HS-5 (cell line): Measurements from ENCODE around the gene VSIR.
A peak's percentile ranks its signal among the peaks of the same experiment; 100 is the strongest.

Experiments used
- DNase-seq: peaks from one replicate; pipeline ENCODE4 v3.0.0-alpha.2; 2012; ENCODE audit warnings: low read depth

VSIR gene

DNA sequence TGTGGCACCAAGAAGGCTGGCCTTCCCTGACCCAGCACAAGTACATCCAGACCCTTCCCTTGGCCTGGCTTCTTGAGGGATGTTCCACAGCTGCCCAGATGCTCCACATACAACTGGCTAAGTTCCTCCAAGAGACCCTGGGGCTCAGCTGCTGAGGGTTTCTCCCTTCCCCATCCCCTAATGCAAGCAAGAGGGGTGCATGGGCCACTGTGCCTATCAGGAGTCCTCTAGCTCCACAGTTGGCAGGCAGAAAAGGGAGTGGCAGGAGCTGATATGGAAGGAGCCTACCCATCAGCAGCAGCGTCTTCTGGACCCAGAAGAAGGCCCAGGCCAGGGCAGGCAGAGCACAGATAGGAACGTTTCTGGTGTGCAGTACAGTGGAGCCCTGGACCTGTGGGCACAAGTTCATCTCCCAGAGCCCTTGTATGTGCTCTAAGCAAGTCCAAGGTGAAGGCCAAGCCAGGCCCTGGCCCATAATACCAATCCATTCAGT is 26.2 kb downstream of the VSIR start:
- no peak for DNase-seq

DNA sequence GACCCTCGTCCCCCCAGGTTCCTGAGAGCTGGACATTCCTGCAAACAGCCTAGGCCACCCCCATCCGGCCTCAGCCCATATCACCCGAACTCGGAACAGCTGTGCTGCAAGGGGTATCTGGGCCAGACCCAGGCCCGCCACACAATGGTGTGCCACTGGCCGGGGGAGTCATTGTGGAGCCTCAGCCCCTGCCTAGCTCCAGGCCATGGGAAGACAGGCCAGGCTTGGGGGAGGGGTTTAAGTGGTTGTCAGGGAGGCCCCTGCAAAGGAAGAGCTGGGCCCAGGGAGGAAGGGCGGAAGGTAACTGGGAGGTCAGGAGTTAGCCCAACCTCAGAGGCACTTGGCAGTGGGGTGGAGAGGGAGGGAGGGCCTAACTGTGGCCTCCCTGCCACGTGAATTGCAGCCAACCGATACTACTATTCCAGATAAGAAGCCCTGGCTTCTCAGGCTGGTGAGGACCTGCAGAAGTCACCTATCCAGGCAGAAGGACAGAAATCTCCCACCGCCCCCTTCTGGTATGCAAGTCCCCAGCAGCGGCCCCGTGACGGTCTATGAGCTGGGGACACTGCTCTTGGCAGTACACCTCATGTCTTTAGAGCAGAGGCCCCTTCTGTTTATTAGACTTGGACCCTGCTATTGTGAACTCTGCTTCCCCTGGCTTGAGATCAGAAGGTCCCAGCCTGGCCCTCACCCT is 26.8 kb downstream of the VSIR start:
- no peak for DNase-seq

- DNase-seq, result no peak
Measured at GRCh38 chr10:71745664-71746250, 27.6 kb downstream of the VSIR start.

DNA sequence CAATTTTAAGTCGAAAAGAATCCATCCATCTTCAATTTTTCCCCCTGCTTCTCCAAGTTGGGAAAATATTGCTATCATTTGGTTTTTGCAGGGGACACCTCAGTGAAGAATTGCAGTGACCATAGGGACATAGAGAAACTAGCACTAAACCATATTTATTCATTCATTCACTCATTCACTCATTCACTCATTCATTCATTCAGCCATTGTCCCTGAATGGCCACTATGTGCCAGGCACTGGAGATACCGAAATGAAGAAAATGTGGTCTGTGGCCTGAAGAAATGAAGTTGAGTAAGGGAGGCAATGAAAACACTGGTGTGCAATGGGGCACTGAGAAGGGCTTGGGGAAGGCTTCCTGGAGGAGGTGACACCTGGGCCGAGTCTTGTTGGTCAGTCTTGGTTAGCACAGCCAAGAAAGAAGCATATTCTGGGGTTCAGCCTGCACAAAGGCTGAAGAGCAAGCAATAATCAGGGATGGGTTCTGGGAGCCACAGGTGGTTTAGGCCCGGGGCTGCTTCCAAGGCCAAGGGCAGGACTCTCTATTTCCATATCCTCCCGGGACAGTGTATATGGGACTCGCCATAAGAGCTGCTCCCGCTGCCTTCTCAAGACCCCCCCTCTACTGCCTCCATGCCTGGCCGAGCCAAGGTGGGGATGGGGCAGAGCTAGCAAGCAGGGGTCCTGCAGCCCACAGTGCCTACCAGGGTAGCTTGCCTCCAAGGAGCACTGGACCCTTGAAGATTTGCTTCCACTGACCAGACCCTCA is 28.2 kb downstream of the VSIR start:
- no peak for DNase-seq

DNA sequence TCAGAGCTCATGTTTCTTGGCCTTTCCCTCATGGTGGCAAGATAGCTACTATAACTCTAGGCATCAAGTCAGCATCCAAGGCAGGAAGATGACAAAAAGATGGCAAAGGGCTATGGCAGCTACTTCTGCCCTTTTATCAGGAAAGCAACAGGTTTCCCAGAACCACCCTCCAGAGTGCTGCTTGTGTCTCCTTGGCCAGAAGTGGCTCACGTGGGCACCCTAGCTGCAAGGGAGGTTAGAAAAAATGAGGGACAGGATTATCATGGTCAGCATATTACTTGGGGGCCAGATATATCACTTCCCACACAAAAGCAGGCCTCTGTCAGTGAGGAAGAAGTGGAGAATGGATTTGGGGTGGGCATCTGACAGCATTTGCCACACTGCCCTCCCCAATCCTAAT is 29.5 kb downstream of the VSIR start:
- DNase-seq, result no peak

DNA sequence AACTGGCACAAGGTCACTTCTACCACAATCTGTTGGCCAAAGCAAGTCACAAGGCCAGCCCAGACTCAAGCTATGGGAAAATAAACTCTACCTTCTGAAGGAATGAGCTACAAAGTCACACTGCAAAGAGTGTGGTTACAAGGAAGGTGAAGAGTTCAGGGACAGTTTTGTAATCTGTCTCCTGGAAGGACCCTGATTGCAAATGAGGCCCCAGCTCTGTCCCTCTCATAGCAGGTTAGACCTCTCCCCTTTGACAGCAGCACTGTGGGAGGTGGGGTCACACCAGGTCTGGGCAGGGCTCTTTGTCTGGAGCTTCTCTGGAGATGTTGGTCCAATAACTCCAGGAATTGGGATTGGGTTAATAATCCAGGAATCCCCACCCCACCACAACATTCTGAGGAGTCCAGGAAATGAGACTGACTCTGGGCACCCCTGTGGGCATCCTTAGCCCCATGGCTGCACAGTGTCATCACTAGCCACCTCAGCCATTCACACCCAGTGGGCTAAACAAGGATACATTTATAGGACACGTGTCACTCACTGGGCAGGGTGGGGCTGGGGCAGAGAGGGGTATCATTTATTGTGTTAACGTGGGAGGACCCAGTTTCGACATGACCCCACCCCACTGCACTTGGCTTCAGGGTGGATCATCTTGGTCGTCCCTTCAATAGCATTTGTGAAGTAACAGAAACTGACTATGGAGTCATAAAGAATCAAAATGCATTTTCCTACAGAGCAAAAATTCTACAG is 30.1 kb downstream of the VSIR start:
- DNase-seq, result no peak

DNA sequence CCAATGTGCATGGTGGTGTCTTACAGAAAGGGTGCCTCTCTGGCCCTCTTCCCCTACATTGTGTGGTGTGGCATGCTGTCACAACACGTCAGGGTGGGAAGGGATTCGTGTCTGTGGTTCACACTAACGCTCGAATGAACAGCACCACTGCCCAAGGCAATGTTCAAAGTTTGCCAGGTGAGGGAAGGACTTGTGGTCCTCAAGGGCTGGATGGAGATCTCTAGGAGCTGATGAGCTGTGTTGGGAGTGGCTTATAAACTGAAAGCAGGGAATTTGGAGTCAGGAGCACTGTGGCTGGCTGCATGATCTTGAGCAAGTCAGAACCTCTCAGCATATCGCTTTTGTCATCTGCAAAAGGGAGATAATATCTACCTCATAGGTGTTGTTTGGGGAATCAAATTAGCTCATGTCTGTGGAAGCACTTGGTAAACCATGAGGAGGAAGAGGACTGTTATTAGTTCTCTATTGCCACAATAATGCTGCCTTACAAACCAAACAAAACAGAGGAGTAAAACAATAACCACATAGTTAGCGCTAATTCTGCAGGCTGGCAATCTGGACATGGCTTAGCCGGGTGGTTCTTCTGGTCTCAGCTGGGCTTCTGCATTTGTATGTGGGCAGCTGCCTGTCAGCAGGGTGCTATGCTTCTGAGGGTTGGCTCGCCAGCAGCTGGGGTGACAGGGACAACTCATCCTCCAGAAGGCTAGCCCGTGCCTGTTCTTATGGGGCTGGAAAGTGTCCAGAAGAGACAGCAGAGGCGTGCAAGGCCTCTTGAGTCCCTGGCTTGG is 30.8 kb downstream of the VSIR start:
- DNase-seq, result no peak

GRCh38 chr10:71741671-71742070 is 31.6 kb downstream of the VSIR start:
- DNase-seq, result no peak

- DNase-seq, result no peak
Measured at GRCh38 chr10:71741029-71741428, 32.3 kb downstream of the VSIR start.

DNA sequence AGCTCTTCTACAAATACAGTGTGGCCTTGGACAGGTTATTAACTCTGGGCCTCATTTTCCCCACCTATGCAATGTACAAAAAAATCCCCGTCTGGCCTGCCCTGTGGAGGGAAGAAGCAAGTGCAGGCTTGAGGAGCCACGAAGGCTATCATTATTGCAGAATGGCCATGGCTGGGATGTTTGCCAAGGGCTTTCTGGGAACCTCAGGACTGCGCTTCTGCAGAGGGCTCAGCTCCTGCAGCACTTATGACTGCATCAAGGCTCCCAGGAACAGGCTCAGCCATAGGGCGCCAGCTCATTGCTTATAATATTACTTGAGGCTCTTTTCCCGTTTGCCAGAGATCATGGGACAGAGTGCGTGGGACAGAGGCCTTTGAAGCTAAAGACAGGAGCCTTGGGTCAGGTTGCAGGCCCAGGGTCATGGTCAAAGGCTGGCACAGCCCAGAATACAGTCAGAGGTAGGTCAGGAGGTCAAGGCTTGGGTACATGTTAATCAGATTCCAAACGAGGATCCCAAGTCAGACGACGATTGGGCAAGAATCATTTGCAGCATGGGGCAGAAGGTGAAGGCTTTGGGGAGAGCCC is 33.2 kb downstream of the VSIR start:
- DNase-seq, result no peak

DNA sequence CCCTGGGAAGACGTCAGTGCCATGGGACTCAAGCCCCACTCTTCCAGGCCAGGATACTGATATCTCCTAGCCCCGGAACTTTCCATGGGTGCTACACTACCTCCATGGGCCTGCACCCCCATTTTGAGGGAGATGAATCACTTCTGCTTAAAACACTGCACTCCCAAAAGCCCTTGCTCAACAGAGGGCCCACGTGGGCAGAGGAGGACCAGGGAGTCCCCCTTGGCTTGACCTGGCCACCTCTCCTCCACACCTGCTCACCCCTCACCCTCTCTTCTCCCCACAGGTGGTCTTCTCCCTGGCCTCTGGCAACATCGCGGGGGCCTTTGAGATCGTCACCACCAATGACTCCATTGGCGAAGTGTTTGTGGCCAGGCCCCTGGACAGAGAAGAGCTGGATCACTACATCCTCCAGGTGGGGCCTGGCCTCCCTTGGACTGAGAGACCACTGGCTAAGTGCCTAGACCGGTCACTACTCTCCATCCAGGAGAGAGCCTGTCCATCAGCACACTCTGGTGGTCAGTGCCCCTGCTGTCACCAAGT is 33.9 kb downstream of the VSIR start:
- no peak for DNase-seq

- DNase-seq, result peak; percentile 10
Measured at GRCh38 chr10:71737834-71738197, 35.5 kb downstream of the VSIR start.

GRCh38 chr10:71737001-71737833 is 36.1 kb downstream of the VSIR start:
- no peak for DNase-seq

- no peak for DNase-seq
Measured at GRCh38 chr10:71736570-71736952, 36.8 kb downstream of the VSIR start.

GRCh38 chr10:71735709-71736569 is 37.4 kb downstream of the VSIR start:
- DNase-seq, result no peak

- DNase-seq, result no peak
Measured at GRCh38 chr10:71734797-71735196, 38.5 kb downstream of the VSIR start.

GRCh38 chr10:71731791-71732190 is 41.5 kb downstream of the VSIR start:
- no peak for DNase-seq

DNA sequence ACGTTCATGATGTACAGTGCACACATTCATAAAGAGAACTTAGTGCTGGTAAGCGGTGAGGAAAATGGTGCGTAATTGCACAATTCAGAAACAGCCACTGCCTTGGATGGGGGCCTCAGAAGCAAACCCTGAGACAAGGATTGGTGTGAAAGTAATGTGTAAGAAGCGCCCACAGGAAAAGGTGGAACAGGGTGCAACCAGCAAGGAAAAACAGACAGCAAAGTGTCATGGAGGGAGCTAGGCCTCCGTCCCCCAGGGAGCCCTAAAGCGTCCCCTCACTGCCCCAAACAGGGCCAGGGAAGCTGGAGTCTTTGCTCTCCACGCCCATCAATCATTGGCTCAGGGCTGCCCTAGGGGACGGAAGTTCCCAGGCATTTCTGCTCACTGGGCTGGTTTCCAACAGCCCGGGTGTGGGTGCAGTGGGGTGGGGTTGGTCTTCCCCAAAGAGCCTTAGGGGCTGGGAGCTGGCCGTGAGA is 44.1 kb downstream of the VSIR start:
- DNase-seq, result no peak
